ENCODE measurements around the gene PML. TPM values are rescaled to one million over a fixed set of nuclear protein-coding genes. Genes with fewer than 3 reads are reported as not detected.

PML gene
- total and polyA plus RNA-seq, 9 of the 15 experiments (the other 6 are each of a cell fraction or from before 2014, with no cell fraction given) = 5.0 to 50.7 (median 10.1) TPM

DNA sequence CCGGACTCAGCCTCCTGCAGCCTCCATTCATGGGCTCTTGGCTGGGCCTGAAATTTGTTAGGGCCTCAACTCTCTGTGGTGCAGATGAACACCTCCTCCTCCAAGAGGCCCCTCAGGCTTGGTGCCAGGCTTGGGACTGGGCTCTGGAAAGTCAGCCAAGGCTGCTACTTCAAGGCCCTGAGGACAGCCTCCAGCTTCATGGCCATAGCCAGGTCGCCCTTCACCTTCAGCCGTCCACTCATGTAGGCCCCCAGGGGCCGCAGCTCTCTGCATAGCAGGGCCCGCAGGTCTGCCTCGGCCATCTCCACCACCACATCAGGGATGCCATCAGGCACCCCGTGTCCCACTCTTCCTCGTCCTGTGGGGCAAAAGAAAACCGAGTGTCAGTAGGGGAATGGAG is 10.7 kb upstream of the PML start:
- peaks cover 4 to 26% of the 10 kb centered on the region in 2 experiments for H3K4me1 ChIP-seq (replicated peaks in 1 of 2; ENCODE audit: control insufficient read depth in 2 of 2, insufficient read depth in 2 of 2, low read length in 2 of 2)
- peak overlapping the region in 1 of 2 experiments; percentile 71; a peak in 1 of 4 replicates for H3K9ac ChIP-seq (ENCODE audit: insufficient read depth in 1 of 2, low read depth in 2 of 2, low read length in 2 of 2)
- H3K4me3 ChIP-seq = no peak overlapping the region
- no peak overlapping the region for H2AFZ ChIP-seq (ENCODE audit: low read depth, low read length)
- BruUV-seq (replicated peaks) = no TSS peak
- H3K36me3 ChIP-seq (ENCODE audit: control insufficient read depth, insufficient read depth, low read length) = no peaks in the 10 kb centered on the region
- no peaks in the 10 kb centered on the region; a peak in 1 of 5 replicates for H3K27me3 ChIP-seq (ENCODE audit: control insufficient read depth in 2 of 2, insufficient read depth in 2 of 2, low read length in 2 of 2)
- H3K4me2 ChIP-seq (ENCODE audit: insufficient read depth, low read length) = no peak overlapping the region
- H4K20me1 ChIP-seq (replicated peaks; ENCODE audit: control insufficient read depth, insufficient read depth, low read length) = no peaks in the 10 kb centered on the region
- in situ Hi-C loops (cut with MboI) (no loop called here), intact Hi-C loops (cut with micrococcal nuclease) (no loop called here)
- ATAC-seq = no peak
- H3K79me2 ChIP-seq (ENCODE audit: control insufficient read depth, insufficient read depth, low read length) = no peaks in the 10 kb centered on the region
- no peak for FAIRE-seq
- no peaks in the 10 kb centered on the region for H3K9me3 ChIP-seq (replicated peaks; ENCODE audit: control insufficient read depth, insufficient read depth, low read depth, low read length)
- WGBS (ENCODE audit: insufficient coverage, low coverage, missing lambda C conversion rate) = 68% methylated on average over 9 of the region's 9 CpGs
- H3K27ac ChIP-seq (ENCODE audit: extremely low read depth, low read depth, low read length) = no peak overlapping the region
- POLR2A ChIA-PET = interaction anchor here (1.4 kb wide), 1 partner anchor 8 kb away, joined by 3 read pairs; no protein-coding TSS in a partner anchor
- TF ChIP-seq, protein P1, sequence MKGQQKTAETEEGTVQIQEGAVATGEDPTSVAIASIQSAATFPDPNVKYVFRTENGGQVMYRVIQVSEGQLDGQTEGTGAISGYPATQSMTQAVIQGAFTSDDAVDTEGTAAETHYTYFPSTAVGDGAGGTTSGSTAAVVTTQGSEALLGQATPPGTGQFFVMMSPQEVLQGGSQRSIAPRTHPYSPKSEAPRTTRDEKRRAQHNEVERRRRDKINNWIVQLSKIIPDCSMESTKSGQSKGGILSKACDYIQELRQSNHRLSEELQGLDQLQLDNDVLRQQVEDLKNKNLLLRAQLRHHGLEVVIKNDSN (CRISPR knock-in tag; IDR thresholded peaks at IDR 0.05) = no peak
- TF ChIP-seq, protein P2, sequence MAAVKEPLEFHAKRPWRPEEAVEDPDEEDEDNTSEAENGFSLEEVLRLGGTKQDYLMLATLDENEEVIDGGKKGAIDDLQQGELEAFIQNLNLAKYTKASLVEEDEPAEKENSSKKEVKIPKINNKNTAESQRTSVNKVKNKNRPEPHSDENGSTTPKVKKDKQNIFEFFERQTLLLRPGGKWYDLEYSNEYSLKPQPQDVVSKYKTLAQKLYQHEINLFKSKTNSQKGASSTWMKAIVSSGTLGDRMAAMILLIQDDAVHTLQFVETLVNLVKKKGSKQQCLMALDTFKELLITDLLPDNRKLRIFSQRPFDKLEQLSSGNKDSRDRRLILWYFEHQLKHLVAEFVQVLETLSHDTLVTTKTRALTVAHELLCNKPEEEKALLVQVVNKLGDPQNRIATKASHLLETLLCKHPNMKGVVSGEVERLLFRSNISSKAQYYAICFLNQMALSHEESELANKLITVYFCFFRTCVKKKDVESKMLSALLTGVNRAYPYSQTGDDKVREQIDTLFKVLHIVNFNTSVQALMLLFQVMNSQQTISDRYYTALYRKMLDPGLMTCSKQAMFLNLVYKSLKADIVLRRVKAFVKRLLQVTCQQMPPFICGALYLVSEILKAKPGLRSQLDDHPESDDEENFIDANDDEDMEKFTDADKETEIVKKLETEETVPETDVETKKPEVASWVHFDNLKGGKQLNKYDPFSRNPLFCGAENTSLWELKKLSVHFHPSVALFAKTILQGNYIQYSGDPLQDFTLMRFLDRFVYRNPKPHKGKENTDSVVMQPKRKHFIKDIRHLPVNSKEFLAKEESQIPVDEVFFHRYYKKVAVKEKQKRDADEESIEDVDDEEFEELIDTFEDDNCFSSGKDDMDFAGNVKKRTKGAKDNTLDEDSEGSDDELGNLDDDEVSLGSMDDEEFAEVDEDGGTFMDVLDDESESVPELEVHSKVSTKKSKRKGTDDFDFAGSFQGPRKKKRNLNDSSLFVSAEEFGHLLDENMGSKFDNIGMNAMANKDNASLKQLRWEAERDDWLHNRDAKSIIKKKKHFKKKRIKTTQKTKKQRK (IDR thresholded peaks at IDR 0.05; ENCODE audit: borderline replicate concordance, low read depth, low read length) = no peak
- peak; percentile 62 for TF ChIP-seq ZFP36 (IDR thresholded peaks at IDR 0.05; ENCODE audit: low read depth, low read length, partially characterized antibody)
- no peak for TF ChIP-seq MCM7 (IDR thresholded peaks at IDR 0.05)
- DNase-seq (ENCODE audit: extremely low read depth in 1 of 4, low spot score in 3 of 4) = no peak
- H3K9me1 ChIP-seq (ENCODE audit: control insufficient read depth, insufficient read depth, low read length) = no peaks in the 10 kb centered on the region
- CTCF ChIA-PET (ENCODE audit: low intra/inter-chr PET ratio) = no interaction called here

Data from K562 (cell line).